ENCODE data around the gene CACNA2D2. TPM values are rescaled to one million over a fixed set of nuclear protein-coding genes. Genes with fewer than 3 reads are reported as not detected.

CACNA2D2 gene
- total and polyA plus RNA-seq, 2 of the 13 experiments (the other 11 are each of a cell fraction or from before 2014, with no cell fraction given), result not detected

GRCh38 chr3:50321336-50322114 lies 181.9 kb downstream of the CACNA2D2 start (continued):
- peak; percentile 39 for TF ChIP-seq ZNF687 (CRISPR knock-in tag; IDR thresholded peaks at IDR 0.05)
- no peak for TF ChIP-seq THYN1 (CRISPR knock-in tag; IDR thresholded peaks at IDR 0.05; ENCODE audit: borderline replicate concordance, low read depth)
- TF ChIP-seq RCOR2 (CRISPR knock-in tag; IDR thresholded peaks at IDR 0.05), result no peak
- no peak for TF ChIP-seq GZF1 (CRISPR knock-in tag; IDR thresholded peaks at IDR 0.05)
- peak; percentile 86 for TF ChIP-seq ZFY (CRISPR knock-in tag; IDR thresholded peaks at IDR 0.05)
- no peak for TF ChIP-seq IKZF4 (CRISPR knock-in tag; IDR thresholded peaks at IDR 0.05; ENCODE audit: borderline replicate concordance, low read depth, not compliant biosample characterization)
- TF ChIP-seq ELF3 (CRISPR knock-in tag; IDR thresholded peaks at IDR 0.05), result no peak
- peak; percentile 49; the same call in 1 of the 2 replicates for TF ChIP-seq BCL6 (CRISPR knock-in tag; IDR thresholded peaks at IDR 0.05)
- no peak for TF ChIP-seq ZNF672 (CRISPR knock-in tag; IDR thresholded peaks at IDR 0.05)
- TF ChIP-seq ZNF589 (CRISPR knock-in tag; conservative IDR thresholded peaks at IDR 0.05), result no peak
- TF ChIP-seq ZNF609 (CRISPR knock-in tag; IDR thresholded peaks at IDR 0.05; ENCODE audit: borderline replicate concordance), result peak; percentile 68
- TF ChIP-seq, protein P1, sequence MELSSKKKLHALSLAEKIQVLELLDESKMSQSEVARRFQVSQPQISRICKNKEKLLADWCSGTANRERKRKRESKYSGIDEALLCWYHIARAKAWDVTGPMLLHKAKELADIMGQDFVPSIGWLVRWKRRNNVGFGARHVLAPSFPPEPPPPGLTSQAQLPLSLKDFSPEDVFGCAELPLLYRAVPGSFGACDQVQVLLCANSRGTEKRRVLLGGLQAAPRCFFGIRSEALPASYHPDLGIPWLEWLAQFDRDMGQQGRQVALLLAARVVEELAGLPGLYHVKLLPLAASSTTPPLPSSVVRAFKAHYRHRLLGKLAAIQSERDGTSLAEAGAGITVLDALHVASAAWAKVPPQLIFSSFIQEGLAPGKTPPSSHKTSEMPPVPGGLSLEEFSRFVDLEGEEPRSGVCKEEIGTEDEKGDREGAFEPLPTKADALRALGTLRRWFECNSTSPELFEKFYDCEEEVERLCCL (CRISPR knock-in tag; IDR thresholded peaks at IDR 0.05; ENCODE audit: borderline replicate concordance), result 0 out of 2 replicates have a peak, but pooled peaks have one; percentile 79
- TF ChIP-seq ZNF724P (CRISPR knock-in tag; IDR thresholded peaks at IDR 0.05; ENCODE audit: borderline replicate concordance), result 0 out of 2 replicates have a peak, but pooled peaks have one; percentile 56
- no peak for TF ChIP-seq ZBTB46 (CRISPR knock-in tag; IDR thresholded peaks at IDR 0.05; ENCODE audit: borderline replicate concordance)
- TF ChIP-seq ZBTB8A (CRISPR knock-in tag; IDR thresholded peaks at IDR 0.05; ENCODE audit: borderline replicate concordance, low read depth), result no peak
- no peak; the same call in 1 of the 2 replicates for TF ChIP-seq HCFC1 (IDR thresholded peaks at IDR 0.05; ENCODE audit: low read depth, low read length)

Data from HepG2 (cell line).